ENCODE data around the gene CNTNAP2.

- TF ChIP-seq CTCF (IDR thresholded peaks at IDR 0.05) (peak; percentile 24 to 74), POLR2AphosphoS5 (IDR thresholded peaks at IDR 0.05) (no peak), POLR2A (IDR thresholded peaks at IDR 0.05) (no peak)
These were observed 2125.8 kb downstream of the CNTNAP2 start for GRCh38 chr7:148242294-148242821.

All from suprapubic skin (tissue), 4 donors.